ENCODE results near the gene ICAM2.

- TF ChIP-seq POLR2A (IDR thresholded peaks at IDR 0.05) = no peak
- TF ChIP-seq CTCF (IDR thresholded peaks at IDR 0.05) = no peak
Measured at GRCh38 chr17:64048805-64049204, 28.4 kb upstream of the ICAM2 start.
